GM13976 (cell line): ENCODE measurements around the gene MOB3A.

Source experiments
- DNase-seq: peaks from one replicate; pipeline ENCODE4 v3.0.0; 2012; ENCODE audit warnings: low spot score
- in situ Hi-C: fragments of 300-500 bp; cut with MboI; formaldehyde crosslinking; loops from one replicate; pipeline ENCODE4 v1.12.0; 2022; ENCODE audit warnings: low sequenced_read_pairs, mixed read lengths, inconsistent platforms; ENCODE audit not compliant: unreplicated experiment
- TF ChIP-seq, protein P1 (sequence below): IDR thresholded peaks from 2 replicates; pipeline ENCODE4 v1.5.1; 2012; ENCODE audit warnings: borderline replicate concordance, mild to moderate bottlenecking; ENCODE audit not compliant: insufficient read depth; ENCODE audit errors: extremely low read depth, missing control alignments, control extremely low read depth

The MOB3A gene

GRCh38 chr19:2096034-2096479, at the start of gene MOB3A:
Gene MOB3A, minus strand, starts transcription at chr19:2096326. Its CDS starts 17,766 bp downstream, at chr19:2078560.
- in situ Hi-C loops = no loop called here
- no peak for DNase-seq
- TF ChIP-seq, protein P1, sequence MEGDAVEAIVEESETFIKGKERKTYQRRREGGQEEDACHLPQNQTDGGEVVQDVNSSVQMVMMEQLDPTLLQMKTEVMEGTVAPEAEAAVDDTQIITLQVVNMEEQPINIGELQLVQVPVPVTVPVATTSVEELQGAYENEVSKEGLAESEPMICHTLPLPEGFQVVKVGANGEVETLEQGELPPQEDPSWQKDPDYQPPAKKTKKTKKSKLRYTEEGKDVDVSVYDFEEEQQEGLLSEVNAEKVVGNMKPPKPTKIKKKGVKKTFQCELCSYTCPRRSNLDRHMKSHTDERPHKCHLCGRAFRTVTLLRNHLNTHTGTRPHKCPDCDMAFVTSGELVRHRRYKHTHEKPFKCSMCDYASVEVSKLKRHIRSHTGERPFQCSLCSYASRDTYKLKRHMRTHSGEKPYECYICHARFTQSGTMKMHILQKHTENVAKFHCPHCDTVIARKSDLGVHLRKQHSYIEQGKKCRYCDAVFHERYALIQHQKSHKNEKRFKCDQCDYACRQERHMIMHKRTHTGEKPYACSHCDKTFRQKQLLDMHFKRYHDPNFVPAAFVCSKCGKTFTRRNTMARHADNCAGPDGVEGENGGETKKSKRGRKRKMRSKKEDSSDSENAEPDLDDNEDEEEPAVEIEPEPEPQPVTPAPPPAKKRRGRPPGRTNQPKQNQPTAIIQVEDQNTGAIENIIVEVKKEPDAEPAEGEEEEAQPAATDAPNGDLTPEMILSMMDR = peak; percentile 36

DNA sequence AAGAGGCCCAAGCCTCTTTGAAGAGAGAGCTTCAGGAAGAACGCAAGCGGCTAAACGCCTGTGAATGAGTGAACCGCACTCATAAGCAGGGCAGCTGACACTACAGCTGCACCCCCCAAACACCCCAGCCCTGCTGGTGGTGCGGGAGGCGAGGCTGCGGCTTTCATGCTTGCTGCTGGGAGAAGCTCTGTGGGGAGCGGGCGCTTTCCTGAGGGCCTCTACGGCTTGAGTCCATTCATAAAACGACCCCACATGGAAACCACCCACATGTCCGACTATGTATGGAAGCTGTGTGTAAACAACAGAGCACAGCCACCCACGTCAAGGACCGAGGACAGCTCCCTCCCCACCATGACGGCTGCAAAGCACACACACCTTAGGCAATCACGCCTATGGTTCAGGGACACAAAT, 49.7 kb upstream of the MOB3A start:
- in situ Hi-C loops = no loop called here
- DNase-seq = no peak
- TF ChIP-seq, protein P1 = no peak

- TF ChIP-seq, protein P1 = no peak
- DNase-seq = no peak
- in situ Hi-C loops = no loop called here
Observed at GRCh38 chr19:2144190-2144589, 48.1 kb upstream of the MOB3A start.

DNA sequence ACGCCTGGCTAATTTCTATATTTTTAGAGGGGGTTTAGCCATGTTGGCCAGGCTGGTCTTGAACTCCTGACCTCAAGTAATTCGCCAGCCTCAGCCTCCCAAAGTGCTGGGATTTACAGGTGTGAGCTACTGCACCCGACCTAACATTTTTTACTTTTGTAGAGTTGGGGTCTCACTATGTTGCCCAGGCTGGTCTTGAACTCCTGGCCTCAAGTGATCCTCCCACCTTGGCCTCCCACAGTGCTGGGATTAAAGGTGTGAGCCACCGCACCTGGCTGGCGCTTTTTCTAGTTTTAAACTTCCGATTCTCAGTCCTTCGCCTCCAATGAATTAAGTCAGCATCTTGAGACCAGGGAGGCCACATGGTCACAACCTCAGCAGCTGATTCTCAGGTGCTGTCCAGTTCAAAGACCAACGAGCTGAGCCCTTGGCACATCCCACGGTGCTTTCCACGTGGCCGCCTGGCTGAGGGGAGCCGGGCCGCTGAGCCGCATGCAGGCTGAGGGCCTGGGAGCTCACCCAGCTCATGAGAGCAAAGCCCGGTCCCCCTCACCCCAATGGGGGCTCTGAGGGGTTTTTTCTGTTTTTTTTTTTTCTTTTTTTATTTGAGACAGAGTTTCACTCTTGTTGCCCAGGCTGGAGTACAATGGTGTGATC, 46.2 kb upstream of the MOB3A start:
- TF ChIP-seq, protein P1 = no peak
- in situ Hi-C loops = no loop called here
- no peak for DNase-seq

- in situ Hi-C loops = no loop called here
- TF ChIP-seq, protein P1 = no peak
- no peak for DNase-seq
Observed at GRCh38 chr19:2140138-2140569, 44.0 kb upstream of the MOB3A start.

GRCh38 chr19:2139385-2140137, 43.4 kb upstream of the MOB3A start:
- in situ Hi-C loops = no loop called here
- TF ChIP-seq, protein P1 = no peak

More at GRCh38 chr19:2139385-2140137, 43.4 kb upstream of the MOB3A start:
- DNase-seq = no peak
